GM12878 (cell line): ENCODE results near the gene RAPGEF3. TPM values are rescaled to one million over a fixed set of nuclear protein-coding genes. Genes with fewer than 3 reads are reported as not detected.

Experiments used
- ATAC-seq: fragments of 200-7000 bp; cut with Tn5 transposase; 3 replicates; pipeline ENCODE4 v1.9.1; 2020; ENCODE audit warnings: mild to moderate bottlenecking, moderate library complexity
- BruUV-seq: library from RNA; stranded (reverse); fragments of 400-500 nt; replicated peaks from 2 replicates; lab custom pipeline; 2021; lab: Mats Ljungman, UMichigan
- CTCF ChIA-PET: fragments of 300-600 bp; sonication (Branson Sonifier 250); formaldehyde crosslinking; extraction: SDS; loops from one replicate; lab custom pipeline; 2021; ENCODE audit warnings: inconsistent platforms; lab: Yijun Ruan, JAX
- POLR2A ChIA-PET: fragments of 350-600 bp; formaldehyde crosslinking; extraction: SDS; loops from one replicate; lab custom pipeline; 2021; ENCODE audit warnings: inconsistent platforms; lab: Charles Lee
- RAD21 ChIA-PET: fragments of 300-600 bp; sonication (Branson Sonifier 250); formaldehyde crosslinking; loops from one replicate; lab custom pipeline; 2023; ENCODE audit warnings: antibody characterized with exemption; ENCODE audit not compliant: unreplicated experiment; lab: Charles Lee
- SMC1A ChIA-PET: fragments of 300-600 bp; sonication (Branson Sonifier 250); formaldehyde crosslinking; loops from one replicate; lab custom pipeline; 2023; ENCODE audit not compliant: unreplicated experiment, uncharacterized antibody; lab: Charles Lee
- DNase-seq: peaks from one replicate; pipeline ENCODE4 v3.0.0-alpha.2; 2011; ENCODE audit warnings: low read depth, low spot score
- FAIRE-seq: peaks from 3 replicates; lab custom pipeline; 2011; peaks lifted over from hg19 to GRCh38; lab: Jason Lieb, UNC
- H2AFZ ChIP-seq: 2 replicates; pipeline ENCODE4 v1.6.0; 2011; ENCODE audit warnings: low read depth, low read length, control low read depth; ENCODE audit not compliant: control insufficient read depth
- H3K27ac ChIP-seq: 2 replicates; pipeline ENCODE4 v1.5.1; 2011; ENCODE audit warnings: control low read depth; ENCODE audit not compliant: control insufficient read depth, insufficient read depth
- H3K27me3 ChIP-seq, 2 experiments: replicated peaks in 1 of 2; 2 replicates each; pipeline versions ENCODE4 v1.6.0 to v1.6.1; 2011; ENCODE audit warnings: low read length in 1 of 2; ENCODE audit not compliant: control insufficient read depth in 2 of 2, insufficient read depth in 2 of 2
- H3K36me3 ChIP-seq, 2 experiments: 2 replicates each; pipeline ENCODE4 v1.5.1; 2011; ENCODE audit warnings: low read length in 1 of 2; ENCODE audit not compliant: control insufficient read depth in 2 of 2, insufficient read depth in 2 of 2
- H3K4me1 ChIP-seq: 2 replicates; pipeline ENCODE4 v1.6.1; 2011; ENCODE audit warnings: mild to moderate bottlenecking, low read length, moderate library complexity, mixed read lengths; ENCODE audit not compliant: control insufficient read depth, insufficient read depth
- H3K4me2 ChIP-seq: 2 replicates; pipeline ENCODE4 v1.6.0; 2011; ENCODE audit warnings: control low read depth; ENCODE audit not compliant: control insufficient read depth, insufficient read depth
- H3K4me3 ChIP-seq: fragments of 200-600 bp; sonication (generic); 2 replicates; pipeline ENCODE4 v1.5.1; 2016
- H3K79me2 ChIP-seq: 2 replicates; pipeline ENCODE4 v1.6.0; 2011; ENCODE audit warnings: low read length; ENCODE audit not compliant: control insufficient read depth, insufficient read depth
- H3K9ac ChIP-seq: 2 replicates; pipeline ENCODE4 v1.8.0; 2011; ENCODE audit warnings: low read length, control low read depth, mixed read lengths; ENCODE audit not compliant: control insufficient read depth, insufficient read depth
- H3K9me3 ChIP-seq: replicated peaks from 3 replicates; pipeline ENCODE4 v1.5.1; 2011; ENCODE audit warnings: mild to moderate bottlenecking, low read length; ENCODE audit not compliant: control insufficient read depth, insufficient read depth
- H4K20me1 ChIP-seq: 2 replicates; pipeline ENCODE4 v1.6.0; 2011; ENCODE audit not compliant: control insufficient read depth, insufficient read depth
- CHD1 ChIP-seq: IDR thresholded peaks from 2 replicates; pipeline ENCODE4 v1.6.1; 2012; ENCODE audit warnings: low read depth, low read length, improper control_type of control experiment
- CHD2 ChIP-seq: IDR thresholded peaks from 2 replicates; pipeline ENCODE4 v1.6.1; 2011; ENCODE audit warnings: low read depth, low read length, improper control_type of control experiment, borderline replicate concordance
- ETV6 ChIP-seq, 2 experiments: fragments of 450-650 bp in 1 of 2; IDR thresholded peaks in 1 of 2; conservative IDR thresholded peaks in 1 of 2; 2 replicates each; pipeline ENCODE4 v1.6.1; 2014; ENCODE audit warnings: antibody characterized with exemption in 1 of 2, borderline replicate concordance in 1 of 2, low read depth in 1 of 2, mild to moderate bottlenecking in 1 of 2, moderate library complexity in 1 of 2
- EZH2 ChIP-seq: IDR thresholded peaks from 2 replicates; pipeline ENCODE4 v1.6.1; 2012; ENCODE audit warnings: low read depth, mild to moderate bottlenecking, control low read depth, inconsistent platforms, low read length, borderline replicate concordance; ENCODE audit not compliant: control insufficient read depth
- HDAC6 ChIP-seq: fragments of 200-600 bp; sonication (generic); IDR thresholded peaks from one replicate; pipeline ENCODE4 v1.8.0; 2017; ENCODE audit warnings: antibody characterized with exemption; ENCODE audit not compliant: unreplicated experiment
- HDGF ChIP-seq: fragments of 450-650 bp; IDR thresholded peaks from 2 replicates; pipeline ENCODE4 v1.6.1; 2016; ENCODE audit warnings: antibody characterized with exemption
- IRF4 ChIP-seq: IDR thresholded peaks from 2 replicates; pipeline ENCODE4 v1.6.1; 2011; ENCODE audit warnings: low read depth, low read length
- IRF5 ChIP-seq: fragments of 450-650 bp; IDR thresholded peaks from 2 replicates; pipeline ENCODE4 v1.6.1; 2017; ENCODE audit warnings: borderline replicate concordance
- KLF5 ChIP-seq: fragments of 450-650 bp; IDR thresholded peaks from 2 replicates; pipeline ENCODE4 v1.6.1; 2014; ENCODE audit warnings: mild to moderate bottlenecking; ENCODE audit not compliant: partially characterized antibody
- MEF2A ChIP-seq: IDR thresholded peaks from 2 replicates; pipeline ENCODE4 v1.6.1; 2011; ENCODE audit warnings: low read depth, mild to moderate bottlenecking, low read length, moderate library complexity; ENCODE audit not compliant: insufficient read depth
- MTA3 ChIP-seq: IDR thresholded peaks from 2 replicates; pipeline ENCODE4 v1.6.1; 2012; ENCODE audit warnings: low read length, inconsistent platforms, borderline replicate concordance
- MXI1 ChIP-seq: fragments of 150-350 bp; IDR thresholded peaks from 2 replicates; pipeline ENCODE4 v1.6.1; 2011; ENCODE audit warnings: low read depth, mild to moderate bottlenecking, inconsistent platforms, low read length, improper control_type of control experiment
- NBN ChIP-seq: fragments of 450-650 bp; IDR thresholded peaks from 2 replicates; pipeline ENCODE4 v1.6.1; 2016
- NRF1 ChIP-seq: conservative IDR thresholded peaks from 2 replicates; pipeline ENCODE4 v1.6.1; 2011; ENCODE audit warnings: mild to moderate bottlenecking, low read depth, low read length, improper control_type of control experiment
- PML ChIP-seq: IDR thresholded peaks from 2 replicates; pipeline ENCODE4 v1.6.1; 2012; ENCODE audit warnings: low read length, inconsistent platforms
- RCOR1 ChIP-seq: conservative IDR thresholded peaks from 2 replicates; pipeline ENCODE4 v1.6.1; 2012; ENCODE audit warnings: low read depth, low read length, improper control_type of control experiment
- SMC3 ChIP-seq: IDR thresholded peaks from 2 replicates; pipeline ENCODE4 v1.6.1; 2011; ENCODE audit warnings: low read length, improper control_type of control experiment, borderline replicate concordance
- WRNIP1 ChIP-seq: IDR thresholded peaks from 2 replicates; pipeline ENCODE4 v1.6.1; 2011; ENCODE audit warnings: low read depth, low read length, improper control_type of control experiment, borderline replicate concordance
- ZBTB33 ChIP-seq: fragments of 450-650 bp; IDR thresholded peaks from 2 replicates; pipeline ENCODE4 v1.6.1; 2017; ENCODE audit warnings: mild to moderate bottlenecking
- WGBS: methylation state at CpG from one replicate; pipeline ENCODE4 v1.1.6; 2016; ENCODE audit warnings: low lambda C conversion rate; ENCODE audit not compliant: insufficient replicate concordance, insufficient coverage; ENCODE audit errors: missing lambda C conversion rate; 5-methylcytosine and 5-hydroxymethylcytosine counted together
- in situ Hi-C: fragments of 300-500 bp; cut with MboI; formaldehyde crosslinking; loops from 9 replicates; pipeline ENCODE4 v1.14.3; 2018; ENCODE audit warnings: mixed read lengths
- intact Hi-C: fragments of 100-400 bp; cut with micrococcal nuclease; formaldehyde crosslinking; loops from one replicate; pipeline ENCODE4 v1.14.2; 2022; ENCODE audit not compliant: unreplicated experiment
- polyA plus RNA-seq, 11 experiments: library from polyadenylated mRNA; depleted of rRNA in 4 of 11; unstranded in 6 of 11; stranded (reverse) in 5 of 11; fragments of >200 nt; fragmentation: Nextera tagmentation in 4 of 11; fragmentation: Illumina TruSeq in 1 of 11; extraction: Ambion mirVana in 4 of 11; extraction: Trizol in 1 of 11; gene quantifications; 1 replicate in 1 of 11; 2 replicates in 10 of 11; pipeline versions ENCODE4 v1.2.1 to v1.2.3, GENCODE V29; 2011 to 2016; ENCODE audit warnings: inconsistent platforms in 2 of 11, missing spikeins in 2 of 11, low read depth in 1 of 11
- total RNA-seq, 4 experiments: library from RNA; depleted of rRNA in 3 of 4; stranded (reverse); fragments of >200 nt in 3 of 4; fragmentation: Illumina TruSeq in 1 of 4; extraction: Trizol in 1 of 4; gene quantifications; 2 replicates each; pipeline versions ENCODE4 v1.2.1 to v1.2.3, GENCODE V29; 2013 to 2021

RAPGEF3 gene
- total and polyA plus RNA-seq, 10 of the 15 experiments (the other 5 are each of a cell fraction or from before 2014, with no cell fraction given) = 0.02 to 0.92 (median 0.31) TPM; not detected in 2

GRCh38 chr12:47715877-47716548 is 42.7 kb downstream of the RAPGEF3 start (continued):
- TF ChIP-seq CHD2 (no peak), NBN (no peak), SMC3 (no peak), CHD1 (no peak)

GRCh38 chr12:47715393-47715876 is 43.2 kb downstream of the RAPGEF3 start:
- Histone ChIP-seq H2AFZ (no peak overlapping the region), H3K9me3 (no peaks in the 10 kb centered on the region), H3K4me2 (no peak overlapping the region), H3K27ac (no peak overlapping the region), H3K36me3 (no peaks in the 10 kb centered on the region), H3K79me2 (no peaks in the 10 kb centered on the region), H3K9ac (no peak overlapping the region), H3K4me3 (no peak overlapping the region), H3K4me1 (no peaks in the 10 kb centered on the region), H4K20me1 (no peaks in the 10 kb centered on the region), H3K27me3 (no peaks in the 10 kb centered on the region)
- ATAC-seq (peak; percentile 92), DNase-seq (no peak), FAIRE-seq (peak; percentile 98)
- SMC1A ChIA-PET = interaction anchor here (0.6 to 10.8 kb wide), 15 partner anchors 9 to 125 kb away, joined by 3 to 129 read pairs (median 5); partner anchors contain the start of genes ENDOU and RAPGEF3
- CTCF ChIA-PET = interaction anchor here (0.7 to 8.1 kb wide), 20 partner anchors 10 to 683 kb away, joined by 3 to 151 read pairs (median 8); partner anchors contain the start of genes ENDOU, RAPGEF3, RPAP3 and SLC48A1
- RAD21 ChIA-PET = interaction anchor here (0.9 to 5.6 kb wide), 9 partner anchors 9 to 123 kb away, joined by 3 to 60 read pairs (median 6); partner anchors contain the start of genes RPAP3 and SLC48A1
- in situ Hi-C loops = no loop called here
- intact Hi-C loops = loop anchor here (1.0 to 5.0 kb wide), 6 partner anchors 27 to 452 kb away; no protein-coding TSS in a partner anchor
- WGBS = 20% methylated on average over 10 of the region's 10 CpGs
- POLR2A ChIA-PET = interaction anchor here (1.5 kb wide), 1 partner anchor 40 kb away, joined by 4 read pairs; no protein-coding TSS in a partner anchor
- BruUV-seq = no TSS peak
- TF ChIP-seq HDAC6 = no peak
- TF ChIP-seq MXI1 = no peak
- TF ChIP-seq MEF2A = no peak
- no peak for TF ChIP-seq IRF4
- TF ChIP-seq ZBTB33 = no peak
- no peak for TF ChIP-seq MTA3
- TF ChIP-seq IRF5 = no peak
- TF ChIP-seq WRNIP1 = no peak
- no peak for TF ChIP-seq KLF5
- no peak for TF ChIP-seq RCOR1
- no peak for TF ChIP-seq HDGF
- no peak for TF ChIP-seq NRF1
- TF ChIP-seq ETV6 (conservative IDR thresholded peaks at IDR 0.05 in 1 of 2, IDR thresholded peaks at IDR 0.05 in 1 of 2; ENCODE audit: borderline replicate concordance in 1 of 2, low read depth in 1 of 2) = no peak
- TF ChIP-seq EZH2 = no peak
- no peak for TF ChIP-seq PML
